ENCODE results near the gene RBP2.

GRCh38 chr3:139430493-139430892 is 45.8 kb downstream of the RBP2 start:
- TF ChIP-seq ZNF592 (IDR thresholded peaks at IDR 0.05) (no peak), IKZF1 (conservative IDR thresholded peaks at IDR 0.05) (no peak), POLR2AphosphoS5 (IDR thresholded peaks at IDR 0.05; ENCODE audit: low read length) (no peak), BHLHE40 (IDR thresholded peaks at IDR 0.05; ENCODE audit: borderline replicate concordance in 1 of 2, low read depth in 2 of 2, low read length in 1 of 2) (no peak), CTCF (IDR thresholded peaks at IDR 0.05 in 2 of 3, conservative IDR thresholded peaks at IDR 0.05 in 1 of 3; ENCODE audit: control insufficient read depth in 2 of 3, extremely low read depth in 1 of 3, insufficient read depth in 1 of 3, low read depth in 3 of 3, low read length in 3 of 3) (no peak), CEBPB (IDR thresholded peaks at IDR 0.05; ENCODE audit: borderline replicate concordance in 1 of 2, low read depth in 2 of 2, low read length in 2 of 2) (no peak), PAX8 (IDR thresholded peaks at IDR 0.05) (no peak), GABPA (IDR thresholded peaks at IDR 0.05; ENCODE audit: low read depth) (no peak), SUZ12 (IDR thresholded peaks at IDR 0.05; ENCODE audit: unreplicated experiment) (no peak), EZH2 (IDR thresholded peaks at IDR 0.05; ENCODE audit: borderline replicate concordance, control insufficient read depth, low read depth, low read length) (no peak), ZBED1 (IDR thresholded peaks at IDR 0.05; ENCODE audit: borderline replicate concordance) (no peak), ESRRA (IDR thresholded peaks at IDR 0.05; ENCODE audit: low read length) (no peak)
- TF ChIP-seq, protein P1, sequence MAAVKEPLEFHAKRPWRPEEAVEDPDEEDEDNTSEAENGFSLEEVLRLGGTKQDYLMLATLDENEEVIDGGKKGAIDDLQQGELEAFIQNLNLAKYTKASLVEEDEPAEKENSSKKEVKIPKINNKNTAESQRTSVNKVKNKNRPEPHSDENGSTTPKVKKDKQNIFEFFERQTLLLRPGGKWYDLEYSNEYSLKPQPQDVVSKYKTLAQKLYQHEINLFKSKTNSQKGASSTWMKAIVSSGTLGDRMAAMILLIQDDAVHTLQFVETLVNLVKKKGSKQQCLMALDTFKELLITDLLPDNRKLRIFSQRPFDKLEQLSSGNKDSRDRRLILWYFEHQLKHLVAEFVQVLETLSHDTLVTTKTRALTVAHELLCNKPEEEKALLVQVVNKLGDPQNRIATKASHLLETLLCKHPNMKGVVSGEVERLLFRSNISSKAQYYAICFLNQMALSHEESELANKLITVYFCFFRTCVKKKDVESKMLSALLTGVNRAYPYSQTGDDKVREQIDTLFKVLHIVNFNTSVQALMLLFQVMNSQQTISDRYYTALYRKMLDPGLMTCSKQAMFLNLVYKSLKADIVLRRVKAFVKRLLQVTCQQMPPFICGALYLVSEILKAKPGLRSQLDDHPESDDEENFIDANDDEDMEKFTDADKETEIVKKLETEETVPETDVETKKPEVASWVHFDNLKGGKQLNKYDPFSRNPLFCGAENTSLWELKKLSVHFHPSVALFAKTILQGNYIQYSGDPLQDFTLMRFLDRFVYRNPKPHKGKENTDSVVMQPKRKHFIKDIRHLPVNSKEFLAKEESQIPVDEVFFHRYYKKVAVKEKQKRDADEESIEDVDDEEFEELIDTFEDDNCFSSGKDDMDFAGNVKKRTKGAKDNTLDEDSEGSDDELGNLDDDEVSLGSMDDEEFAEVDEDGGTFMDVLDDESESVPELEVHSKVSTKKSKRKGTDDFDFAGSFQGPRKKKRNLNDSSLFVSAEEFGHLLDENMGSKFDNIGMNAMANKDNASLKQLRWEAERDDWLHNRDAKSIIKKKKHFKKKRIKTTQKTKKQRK (IDR thresholded peaks at IDR 0.05; ENCODE audit: low read depth, low read length), result no peak
- TF ChIP-seq, protein P2, sequence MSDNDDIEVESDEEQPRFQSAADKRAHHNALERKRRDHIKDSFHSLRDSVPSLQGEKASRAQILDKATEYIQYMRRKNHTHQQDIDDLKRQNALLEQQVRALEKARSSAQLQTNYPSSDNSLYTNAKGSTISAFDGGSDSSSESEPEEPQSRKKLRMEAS (IDR thresholded peaks at IDR 0.05; ENCODE audit: low read depth, low read length), result no peak

Measured in GM12878 (cell line).